Measurements from ENCODE around the gene CERT1.

The CERT1 gene

DNA sequence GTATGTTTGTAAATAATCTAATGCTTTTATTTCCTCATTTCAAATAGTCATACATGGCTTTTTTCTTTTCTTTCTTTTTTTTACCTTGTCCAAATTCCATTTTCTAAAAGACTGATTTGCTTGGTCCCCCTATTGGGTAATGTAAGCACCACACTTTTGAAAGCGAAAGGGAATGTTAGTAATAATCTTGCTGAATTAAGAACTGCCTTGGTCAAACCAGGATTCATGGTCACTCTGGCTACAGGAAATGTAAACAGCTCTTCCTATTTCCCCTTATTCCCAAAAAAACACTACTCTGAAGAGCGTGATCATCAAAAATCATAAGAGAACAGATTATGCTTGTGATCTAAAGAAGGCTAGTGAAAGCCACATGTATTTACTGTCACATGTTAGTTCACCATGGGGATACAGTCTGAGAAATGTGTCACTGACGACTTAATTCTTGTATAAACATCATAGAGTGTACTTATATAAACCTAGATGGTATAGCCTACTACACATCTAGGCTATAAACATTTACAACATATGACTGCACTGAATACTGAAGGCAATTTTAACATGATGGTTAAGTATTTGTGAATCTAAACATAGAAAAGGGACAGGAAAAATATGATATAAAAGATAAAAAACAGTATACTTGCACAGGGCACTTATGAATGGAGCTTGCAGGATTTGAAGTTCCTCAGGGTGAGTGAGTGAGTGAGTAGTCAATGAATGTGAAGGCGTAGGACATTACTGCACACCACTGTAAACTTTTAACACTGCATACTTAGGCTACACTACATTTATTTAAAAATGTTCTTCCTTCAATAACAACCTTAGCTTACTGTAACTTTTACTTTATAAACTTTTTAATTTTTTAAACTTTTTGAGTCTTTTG is 99.1 kb downstream of the CERT1 start:
- Histone ChIP-seq H3K9me3 (ENCODE audit: control insufficient read depth, insufficient read depth, low read depth, low read length) (no peaks in the 10 kb centered on the region), H3K4me1 (ENCODE audit: control insufficient read depth, insufficient read depth, low read length) (peaks cover 11% of the 10 kb centered on the region; the same call in 1 of the 2 replicates), H3K9ac (ENCODE audit: low read length) (no peak overlapping the region), H3K4me3 (ENCODE audit: low read depth, low read length) (no peak overlapping the region), H3K36me3 (ENCODE audit: control insufficient read depth, insufficient read depth, low read length) (peaks cover 10% of the 10 kb centered on the region), H3K27ac (ENCODE audit: low read depth, low read length) (no peak overlapping the region), H3K27me3 (ENCODE audit: control insufficient read depth, insufficient read depth, low read length) (no peaks in the 10 kb centered on the region)

DNA sequence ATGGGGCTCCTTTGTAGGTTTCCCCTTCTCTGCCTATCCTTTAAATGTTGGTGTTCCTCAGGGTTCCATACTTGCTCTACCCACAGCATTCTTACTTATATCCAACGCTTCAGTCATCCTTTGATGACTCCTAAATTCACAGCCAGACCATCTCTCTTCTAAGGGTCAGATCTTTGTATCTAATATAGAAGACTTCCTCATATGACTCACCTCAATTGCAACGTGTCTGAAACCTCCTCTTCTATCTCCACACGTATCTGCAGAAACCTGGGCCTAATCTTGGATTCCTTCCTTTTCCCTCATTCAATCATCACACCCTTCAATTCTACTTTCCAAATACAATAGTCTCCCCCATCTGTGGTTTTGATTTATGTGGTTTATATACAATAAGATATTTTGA is 106.1 kb downstream of the CERT1 start:
- Histone ChIP-seq H3K9me3 (ENCODE audit: control insufficient read depth, insufficient read depth, low read depth, low read length) (no peaks in the 10 kb centered on the region), H3K27me3 (ENCODE audit: control insufficient read depth, insufficient read depth, low read length) (no peaks in the 10 kb centered on the region), H3K9ac (ENCODE audit: low read length) (no peak overlapping the region), H3K36me3 (ENCODE audit: control insufficient read depth, insufficient read depth, low read length) (peaks cover 15% of the 10 kb centered on the region), H3K27ac (ENCODE audit: low read depth, low read length) (no peak overlapping the region), H3K4me1 (ENCODE audit: control insufficient read depth, insufficient read depth, low read length) (no peaks in the 10 kb centered on the region), H3K4me3 (ENCODE audit: low read depth, low read length) (no peak overlapping the region)

DNA sequence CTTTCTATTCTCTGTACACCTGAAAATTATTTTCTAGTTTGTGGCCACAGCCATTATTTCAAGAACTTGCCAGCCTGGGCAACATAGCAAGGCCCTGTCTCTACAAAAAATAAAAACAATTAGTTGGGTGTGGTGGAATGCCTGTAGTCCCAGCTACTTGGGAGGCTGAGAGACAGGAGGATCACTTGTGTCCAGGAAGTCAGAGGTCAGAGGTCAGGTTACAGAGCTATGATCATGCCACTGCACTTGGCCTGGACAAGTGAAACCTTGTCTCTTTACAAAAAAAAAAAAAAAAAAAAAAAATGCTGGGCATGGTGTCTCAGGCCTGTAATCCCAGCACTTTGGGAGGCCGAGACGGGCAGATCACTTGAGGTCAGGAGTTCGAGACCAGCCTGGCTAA is 116.2 kb downstream of the CERT1 start:
- Histone ChIP-seq H3K9me3 (ENCODE audit: control insufficient read depth, insufficient read depth, low read depth, low read length) (no peaks in the 10 kb centered on the region), H3K36me3 (ENCODE audit: control insufficient read depth, insufficient read depth, low read length) (peaks cover 8% of the 10 kb centered on the region; the same call in 1 of the 2 replicates), H3K4me1 (ENCODE audit: control insufficient read depth, insufficient read depth, low read length) (0 out of 2 replicates have a peak, but pooled peaks cover 6% of the 10 kb centered on the region), H3K27me3 (ENCODE audit: control insufficient read depth, insufficient read depth, low read length) (no peaks in the 10 kb centered on the region), H3K9ac (ENCODE audit: low read length) (no peak overlapping the region), H3K27ac (ENCODE audit: low read depth, low read length) (no peak overlapping the region), H3K4me3 (ENCODE audit: low read depth, low read length) (no peak overlapping the region)

DNA sequence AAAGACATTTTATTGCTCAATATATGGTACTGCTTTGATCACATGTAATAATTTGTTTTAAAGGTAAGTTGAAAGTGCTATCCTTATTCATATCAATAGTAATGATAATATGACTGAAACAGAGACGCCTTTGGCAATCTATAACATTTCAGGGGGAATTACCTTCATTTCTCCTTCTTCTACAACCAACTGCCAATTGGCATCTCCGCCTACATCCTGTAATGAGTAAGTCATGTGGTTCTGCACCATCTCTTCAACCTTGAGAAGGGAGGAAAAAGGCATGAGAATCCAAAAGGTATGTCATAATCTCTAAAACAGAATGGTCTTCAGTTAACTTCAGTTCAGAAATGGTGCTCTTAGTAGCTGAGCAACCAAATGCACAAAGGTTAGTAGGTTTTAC is 122.0 kb downstream of the CERT1 start:
- Histone ChIP-seq H3K4me1 (ENCODE audit: control insufficient read depth, insufficient read depth, low read length) (no peaks in the 10 kb centered on the region), H3K9ac (ENCODE audit: low read length) (no peak overlapping the region), H3K9me3 (ENCODE audit: control insufficient read depth, insufficient read depth, low read depth, low read length) (no peaks in the 10 kb centered on the region), H3K4me3 (ENCODE audit: low read depth, low read length) (no peak overlapping the region), H3K27ac (ENCODE audit: low read depth, low read length) (no peak overlapping the region), H3K27me3 (ENCODE audit: control insufficient read depth, insufficient read depth, low read length) (no peaks in the 10 kb centered on the region), H3K36me3 (ENCODE audit: control insufficient read depth, insufficient read depth, low read length) (peaks cover 30% of the 10 kb centered on the region)

DNA sequence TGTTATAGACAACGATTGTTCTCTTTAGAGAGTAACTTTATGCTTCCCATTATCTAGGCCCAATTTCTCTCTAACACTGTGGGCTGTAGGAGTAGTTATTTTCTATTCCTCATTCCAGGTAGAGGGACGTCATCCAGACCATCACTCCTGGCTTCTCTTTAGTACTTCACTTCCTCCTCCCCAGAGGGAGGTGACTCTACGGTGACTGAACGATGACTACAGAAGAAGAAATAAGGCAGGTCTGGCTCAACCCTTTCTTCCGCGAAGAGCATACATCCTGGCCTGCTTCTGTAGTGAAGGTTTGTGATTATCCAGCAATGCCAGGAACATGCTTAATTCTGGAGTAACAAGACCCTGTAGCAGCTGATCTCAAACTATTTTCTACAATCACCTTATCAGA is 123.6 kb downstream of the CERT1 start:
- peaks cover 39% of the 10 kb centered on the region for H3K36me3 ChIP-seq (ENCODE audit: control insufficient read depth, insufficient read depth, low read length)
- H3K9ac ChIP-seq (ENCODE audit: low read length) = no peak overlapping the region
- H3K27ac ChIP-seq (ENCODE audit: low read depth, low read length) = no peak overlapping the region
- no peak overlapping the region for H3K4me3 ChIP-seq (ENCODE audit: low read depth, low read length)
- no peaks in the 10 kb centered on the region for H3K9me3 ChIP-seq (ENCODE audit: control insufficient read depth, insufficient read depth, low read depth, low read length)
- no peaks in the 10 kb centered on the region for H3K27me3 ChIP-seq (ENCODE audit: control insufficient read depth, insufficient read depth, low read length)
- H3K4me1 ChIP-seq (ENCODE audit: control insufficient read depth, insufficient read depth, low read length) = no peaks in the 10 kb centered on the region

DNA sequence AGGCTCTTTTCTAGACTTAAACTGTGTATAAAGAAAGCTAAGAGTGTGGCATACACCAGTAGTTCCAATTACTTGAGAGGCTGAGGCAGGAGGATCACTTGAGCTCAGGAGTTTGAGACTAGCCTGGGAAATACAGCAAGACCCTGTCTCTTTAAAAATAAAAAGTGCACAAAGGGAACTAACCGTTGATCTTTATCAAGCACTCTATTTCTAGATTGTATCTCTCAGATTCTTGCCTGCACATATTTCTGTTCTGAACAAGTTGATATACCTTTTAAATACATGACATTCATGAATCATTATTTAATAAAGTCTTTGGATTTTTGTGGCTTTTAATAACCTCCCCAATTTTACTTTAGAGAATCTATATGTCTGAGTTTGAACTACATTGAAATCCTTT is 127.2 kb downstream of the CERT1 start:
- H3K36me3 ChIP-seq (ENCODE audit: control insufficient read depth, insufficient read depth, low read length) = peaks cover 49% of the 10 kb centered on the region
- H3K4me3 ChIP-seq (ENCODE audit: low read depth, low read length) = no peak overlapping the region
- no peaks in the 10 kb centered on the region for H3K9me3 ChIP-seq (ENCODE audit: control insufficient read depth, insufficient read depth, low read depth, low read length)
- H3K4me1 ChIP-seq (ENCODE audit: control insufficient read depth, insufficient read depth, low read length) = no peaks in the 10 kb centered on the region
- no peak overlapping the region for H3K9ac ChIP-seq (ENCODE audit: low read length)
- H3K27me3 ChIP-seq (ENCODE audit: control insufficient read depth, insufficient read depth, low read length) = no peaks in the 10 kb centered on the region
- no peak overlapping the region for H3K27ac ChIP-seq (ENCODE audit: low read depth, low read length)

DNA sequence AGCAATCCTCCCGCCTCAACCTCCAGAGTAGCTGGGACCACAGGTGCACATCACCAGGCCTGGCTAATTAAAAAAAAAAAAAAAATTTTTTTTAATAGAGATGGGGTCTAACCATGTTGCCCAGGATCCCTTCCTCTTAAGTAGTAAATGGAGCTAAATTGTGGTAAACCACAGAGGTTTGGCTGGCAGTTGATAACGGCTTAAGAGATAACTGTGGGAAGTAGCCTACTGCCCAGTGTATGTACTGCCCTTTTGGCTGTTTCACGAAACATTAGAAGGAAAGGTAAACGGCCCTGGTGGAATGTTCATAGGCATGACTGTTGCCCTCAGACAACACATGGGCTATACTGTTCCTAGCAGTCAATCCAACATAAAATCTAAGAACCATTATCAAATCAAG is 130.0 kb downstream of the CERT1 start:
- Histone ChIP-seq H3K4me3 (ENCODE audit: low read depth, low read length) (no peak overlapping the region), H3K9ac (ENCODE audit: low read length) (no peak overlapping the region), H3K27me3 (ENCODE audit: control insufficient read depth, insufficient read depth, low read length) (no peaks in the 10 kb centered on the region), H3K36me3 (ENCODE audit: control insufficient read depth, insufficient read depth, low read length) (peaks cover 60% of the 10 kb centered on the region), H3K27ac (ENCODE audit: low read depth, low read length) (no peak overlapping the region), H3K4me1 (ENCODE audit: control insufficient read depth, insufficient read depth, low read length) (no peaks in the 10 kb centered on the region), H3K9me3 (ENCODE audit: control insufficient read depth, insufficient read depth, low read depth, low read length) (no peaks in the 10 kb centered on the region)

DNA sequence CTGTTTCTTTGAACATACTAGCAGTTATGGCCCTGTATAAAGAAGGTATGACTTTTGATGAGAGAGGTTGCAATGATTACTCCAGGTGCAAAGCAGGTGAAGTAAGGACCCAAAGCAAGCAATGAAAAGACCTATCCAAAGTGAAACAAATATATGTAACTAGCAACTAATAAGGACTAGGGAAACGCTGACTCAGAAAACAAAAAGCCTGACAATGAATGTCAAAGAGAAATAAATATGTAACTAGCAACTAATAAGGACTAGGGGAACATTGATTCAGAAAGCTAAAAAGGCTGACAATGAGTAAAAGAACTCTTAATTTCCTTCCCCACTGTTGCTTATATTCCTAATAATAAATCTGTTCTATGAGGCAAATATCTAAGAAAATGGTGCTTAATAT is 131.3 kb downstream of the CERT1 start:
- H3K9ac ChIP-seq (ENCODE audit: low read length) = no peak overlapping the region
- H3K36me3 ChIP-seq (ENCODE audit: control insufficient read depth, insufficient read depth, low read length) = peaks cover 56% of the 10 kb centered on the region
- H3K4me3 ChIP-seq (ENCODE audit: low read depth, low read length) = no peak overlapping the region
- no peaks in the 10 kb centered on the region for H3K27me3 ChIP-seq (ENCODE audit: control insufficient read depth, insufficient read depth, low read length)
- H3K4me1 ChIP-seq (ENCODE audit: control insufficient read depth, insufficient read depth, low read length) = peaks cover under 1% of the 10 kb centered on the region; the same call in 1 of the 2 replicates
- no peaks in the 10 kb centered on the region for H3K9me3 ChIP-seq (ENCODE audit: control insufficient read depth, insufficient read depth, low read depth, low read length)
- H3K27ac ChIP-seq (ENCODE audit: low read depth, low read length) = no peak overlapping the region

DNA sequence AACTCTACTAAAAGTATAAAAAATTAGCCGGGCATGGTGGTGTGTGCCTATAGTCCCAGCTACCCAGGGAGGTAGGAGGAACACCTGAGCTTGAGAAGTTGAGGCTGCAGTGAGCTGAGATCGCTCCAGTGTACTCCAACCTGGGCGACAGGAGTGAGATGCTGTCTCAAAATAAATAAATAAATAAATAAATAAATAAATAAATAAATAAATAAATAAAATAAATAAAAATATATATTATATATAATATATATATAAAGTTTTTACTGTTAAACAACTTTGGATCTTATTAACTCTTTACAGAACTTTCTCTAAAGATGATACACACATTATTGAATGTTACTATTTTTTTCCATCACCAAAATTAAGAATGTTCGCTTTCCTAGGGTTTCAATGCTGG is 136.0 kb downstream of the CERT1 start:
- H3K4me1 ChIP-seq (ENCODE audit: control insufficient read depth, insufficient read depth, low read length) = peaks cover 10% of the 10 kb centered on the region; the same call in 1 of the 2 replicates
- H3K9me3 ChIP-seq (ENCODE audit: control insufficient read depth, insufficient read depth, low read depth, low read length) = no peaks in the 10 kb centered on the region
- H3K4me3 ChIP-seq (ENCODE audit: low read depth, low read length) = no peak overlapping the region
- H3K27ac ChIP-seq (ENCODE audit: low read depth, low read length) = peak overlapping the region; percentile 26; the same call in 1 of the 2 replicates
- peaks cover 34% of the 10 kb centered on the region for H3K36me3 ChIP-seq (ENCODE audit: control insufficient read depth, insufficient read depth, low read length)
- H3K27me3 ChIP-seq (ENCODE audit: control insufficient read depth, insufficient read depth, low read length) = no peaks in the 10 kb centered on the region
- no peak overlapping the region for H3K9ac ChIP-seq (ENCODE audit: low read length)

DNA sequence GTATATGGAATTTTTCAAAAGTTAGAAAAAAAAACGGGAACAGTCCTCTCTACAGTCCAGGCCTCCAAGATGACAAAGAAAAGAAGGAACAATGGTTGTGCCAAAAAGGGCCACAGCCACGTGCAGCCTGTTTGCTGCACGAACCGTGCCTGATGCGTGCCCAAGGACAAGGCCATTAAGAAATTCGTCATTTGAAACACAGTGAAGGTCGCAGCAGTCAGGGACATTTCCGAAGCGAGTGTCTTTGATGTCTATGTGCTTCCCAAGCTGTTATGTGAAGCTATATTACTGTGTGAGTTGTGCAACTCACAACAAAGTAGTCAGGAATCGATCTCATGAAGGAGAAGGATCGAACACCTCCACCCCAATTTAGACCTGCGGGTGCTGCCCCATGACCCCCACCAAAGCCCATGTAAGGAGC is 137.0 kb downstream of the CERT1 start:
- no peak overlapping the region for H3K27ac ChIP-seq (ENCODE audit: low read depth, low read length)
- H3K9me3 ChIP-seq (ENCODE audit: control insufficient read depth, insufficient read depth, low read depth, low read length) = no peaks in the 10 kb centered on the region
- H3K27me3 ChIP-seq (ENCODE audit: control insufficient read depth, insufficient read depth, low read length) = no peaks in the 10 kb centered on the region
- H3K36me3 ChIP-seq (ENCODE audit: control insufficient read depth, insufficient read depth, low read length) = peaks cover 34% of the 10 kb centered on the region
- no peak overlapping the region for H3K9ac ChIP-seq (ENCODE audit: low read length)
- H3K4me3 ChIP-seq (ENCODE audit: low read depth, low read length) = no peak overlapping the region
- H3K4me1 ChIP-seq (ENCODE audit: control insufficient read depth, insufficient read depth, low read length) = peaks cover 10% of the 10 kb centered on the region; the same call in 1 of the 2 replicates

DNA sequence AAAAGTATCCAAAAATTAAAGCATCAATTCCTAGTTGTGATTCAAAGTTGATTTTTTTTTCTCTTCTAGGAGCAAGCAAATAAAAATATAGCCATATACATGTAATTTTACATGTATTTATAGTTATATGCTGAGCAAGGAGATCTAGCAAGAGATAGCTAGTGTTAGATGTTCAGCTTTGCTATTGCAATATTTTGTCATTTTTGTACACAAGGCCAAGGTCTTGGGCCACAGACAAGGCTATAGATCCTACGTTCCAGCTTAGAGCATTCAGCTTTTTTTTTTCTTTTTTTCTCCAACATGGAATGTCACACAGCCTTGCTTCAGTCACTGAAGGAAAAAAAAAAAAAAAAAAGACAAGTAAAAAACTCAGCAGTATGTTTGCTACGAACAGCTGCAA is 137.6 kb downstream of the CERT1 start:
- Histone ChIP-seq H3K27ac (ENCODE audit: low read depth, low read length) (no peak overlapping the region), H3K4me1 (ENCODE audit: control insufficient read depth, insufficient read depth, low read length) (peaks cover 10% of the 10 kb centered on the region; the same call in 1 of the 2 replicates), H3K36me3 (ENCODE audit: control insufficient read depth, insufficient read depth, low read length) (peaks cover 28% of the 10 kb centered on the region), H3K9me3 (ENCODE audit: control insufficient read depth, insufficient read depth, low read depth, low read length) (no peaks in the 10 kb centered on the region), H3K27me3 (ENCODE audit: control insufficient read depth, insufficient read depth, low read length) (no peaks in the 10 kb centered on the region), H3K4me3 (ENCODE audit: low read depth, low read length) (no peak overlapping the region), H3K9ac (ENCODE audit: low read length) (no peak overlapping the region)

Measured in HUES6 (cell line).